Activated B cell treated with CpG ODN at 0.5 μM for 24 hours (primary cell): ENCODE results near the gene TMEM182. TPM values are rescaled to one million over a fixed set of nuclear protein-coding genes. Genes with fewer than 3 reads are reported as not detected.

Experiments
- ATAC-seq: fragments of 200-7000 bp; cut with Tn5 transposase; one replicate; pipeline ENCODE4 v1.10.0; 2021; ENCODE audit warnings: low read depth, mild to moderate bottlenecking, moderate library complexity
- CTCF ChIA-PET: fragments of 350-600 bp; sonication (Branson Sonifier 250); formaldehyde crosslinking; loops from one replicate; lab custom pipeline; 2021; ENCODE audit warnings: antibody characterized with exemption; lab: Charles Lee
- POLR2A ChIA-PET: fragments of 350-600 bp; sonication (Branson Sonifier 250); formaldehyde crosslinking; loops from one replicate; lab custom pipeline; 2021; ENCODE audit warnings: antibody characterized with exemption; lab: Charles Lee
- DNase-seq: peaks from one replicate; pipeline ENCODE4 v3.0.0; 2022
- H3K27ac Mint-ChIP-seq: one replicate; pipeline ENCODE4 v1.8.0; 2020; ENCODE audit warnings: mixed read lengths
- H3K27me3 Mint-ChIP-seq: one replicate; pipeline ENCODE4 v1.8.0; 2021; ENCODE audit warnings: mixed read lengths
- H3K36me3 Mint-ChIP-seq: one replicate; pipeline ENCODE4 v1.8.0; 2021; ENCODE audit warnings: low read depth, mixed read lengths
- H3K4me1 Mint-ChIP-seq: one replicate; pipeline ENCODE4 v1.8.0; 2021; ENCODE audit warnings: mixed read lengths
- H3K4me3 Mint-ChIP-seq: one replicate; pipeline ENCODE4 v1.8.0; 2020; ENCODE audit warnings: mild to moderate bottlenecking, mixed read lengths
- H3K9me3 Mint-ChIP-seq: one replicate; pipeline ENCODE4 v1.8.0; 2020; ENCODE audit warnings: mixed read lengths
- CTCF ChIP-seq: fragments of 200-600 bp; IDR thresholded peaks from one replicate; pipeline ENCODE4 v1.8.0; 2022; ENCODE audit warnings: antibody characterized with exemption, mild to moderate bottlenecking
- intact Hi-C: fragments of 100-400 bp; cut with micrococcal nuclease; formaldehyde crosslinking; loops from one replicate; pipeline ENCODE4 v1.15.1; 2024
- total RNA-seq: library from RNA; stranded (reverse); gene quantifications from 2 replicates; pipeline ENCODE4 v1.2.3, GENCODE V29; 2022

Gene TMEM182
- total RNA-seq, 1 donor from 2014 or later = 3.1 TPM

- ChIA-PET POLR2A (no interaction called here), CTCF (no interaction called here)
- Mint-ChIP-seq H3K4me1 (no peaks in the 10 kb centered on the region), H3K27me3 (no peaks in the 10 kb centered on the region), H3K36me3 (peaks cover 13% of the 10 kb centered on the region), H3K27ac (no peak overlapping the region), H3K4me3 (no peak overlapping the region), H3K9me3 (no peaks in the 10 kb centered on the region)
- ATAC-seq (no peak), DNase-seq (no peak)
- intact Hi-C loops = no loop called here
- TF ChIP-seq CTCF = no peak
Measured at GRCh38 chr2:102815285-102815684, 53.5 kb downstream of the TMEM182 start.

- Mint-ChIP-seq H3K27me3 (no peaks in the 10 kb centered on the region), H3K9me3 (no peaks in the 10 kb centered on the region), H3K4me3 (no peak overlapping the region), H3K27ac (no peak overlapping the region), H3K36me3 (no peaks in the 10 kb centered on the region), H3K4me1 (no peaks in the 10 kb centered on the region)
- DNase-seq (no peak), ATAC-seq (no peak)
- intact Hi-C loops = no loop called here
- no peak for TF ChIP-seq CTCF
- CTCF ChIA-PET = interaction anchor here (1.2 kb wide), 1 partner anchor 14 kb away, joined by 4 read pairs; no protein-coding TSS in a partner anchor
- POLR2A ChIA-PET = no interaction called here
Measured at GRCh38 chr2:102826904-102827303, 65.1 kb downstream of the TMEM182 start.

DNA sequence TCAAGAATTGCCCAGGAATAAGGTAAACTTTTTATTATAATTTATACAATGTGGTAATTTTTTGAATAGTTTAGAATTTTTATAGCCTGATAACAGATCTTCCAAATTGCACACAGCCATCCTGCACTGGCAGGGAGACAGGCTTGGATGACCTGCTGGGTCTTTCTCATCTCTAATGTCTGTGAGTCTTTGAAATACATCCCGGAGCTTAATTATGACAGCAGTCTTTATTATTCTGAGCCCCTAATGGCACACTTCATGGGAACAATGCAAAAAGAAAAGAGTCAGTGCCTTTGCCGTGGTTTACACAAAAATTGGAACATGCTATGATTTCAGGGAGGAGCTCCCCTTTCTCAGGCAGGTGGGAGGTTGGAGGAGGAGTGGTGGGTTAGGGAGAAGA, 71.0 kb downstream of the TMEM182 start:
- POLR2A ChIA-PET = no interaction called here
- H3K36me3 Mint-ChIP-seq = no peaks in the 10 kb centered on the region
- H3K27ac Mint-ChIP-seq = no peak overlapping the region
- no peaks in the 10 kb centered on the region for H3K4me1 Mint-ChIP-seq
- no peaks in the 10 kb centered on the region for H3K9me3 Mint-ChIP-seq
- ATAC-seq = no peak
- no peak overlapping the region for H3K4me3 Mint-ChIP-seq
- CTCF ChIA-PET = interaction anchor here (1.4 kb wide), 1 partner anchor 9 kb away, joined by 3 read pairs; no protein-coding TSS in a partner anchor
- no peak for DNase-seq
- no peak for TF ChIP-seq CTCF
- intact Hi-C loops = no loop called here
- H3K27me3 Mint-ChIP-seq = no peaks in the 10 kb centered on the region

DNA sequence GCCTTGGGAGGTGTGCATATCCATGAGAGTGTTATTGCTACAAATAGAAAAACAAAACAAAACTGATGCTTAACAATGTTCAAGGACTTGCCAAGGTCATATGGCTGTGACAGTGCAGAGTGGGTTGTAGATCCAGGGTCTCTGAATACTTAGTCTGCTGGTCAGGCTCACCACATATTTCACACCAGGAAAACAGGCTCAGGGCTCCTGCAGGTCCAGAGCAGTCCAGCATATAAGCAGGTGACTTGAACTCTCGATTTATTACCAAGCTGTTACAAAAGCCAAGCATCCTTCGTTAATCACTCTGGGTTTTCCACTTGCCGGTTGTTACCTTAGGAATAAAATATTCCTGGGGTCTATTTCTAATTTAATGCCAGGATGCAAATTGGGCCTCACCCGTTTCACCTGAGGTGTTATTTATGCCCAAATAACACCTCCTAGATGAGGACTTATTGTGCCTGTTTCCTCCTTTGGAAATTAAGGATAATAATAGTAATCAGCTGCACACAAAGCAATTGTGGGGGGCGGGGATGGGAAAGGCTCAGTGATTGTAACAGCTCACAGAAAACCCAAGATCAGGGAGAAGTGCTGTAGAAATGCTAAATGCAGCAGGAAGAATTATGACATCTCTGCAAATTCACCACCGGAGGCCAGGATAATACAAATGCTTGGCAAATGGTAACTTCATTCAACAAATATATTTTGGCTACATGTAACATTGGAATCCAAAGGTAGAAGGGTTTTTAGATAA, 72.9 kb downstream of the TMEM182 start:
- DNase-seq (no peak), ATAC-seq (no peak)
- Mint-ChIP-seq H3K4me1 (peaks cover under 1% of the 10 kb centered on the region), H3K27me3 (no peaks in the 10 kb centered on the region), H3K4me3 (no peak overlapping the region), H3K27ac (no peak overlapping the region), H3K36me3 (no peaks in the 10 kb centered on the region), H3K9me3 (no peaks in the 10 kb centered on the region)
- intact Hi-C loops = no loop called here
- TF ChIP-seq CTCF = no peak
- ChIA-PET CTCF (no interaction called here), POLR2A (no interaction called here)

- TF ChIP-seq CTCF = no peak
- ATAC-seq (no peak), DNase-seq (no peak)
- H3K36me3 Mint-ChIP-seq = no peaks in the 10 kb centered on the region
- no peaks in the 10 kb centered on the region for H3K27me3 Mint-ChIP-seq
- POLR2A ChIA-PET = interaction anchor here (1.0 kb wide), 1 partner anchor 101 kb away, joined by 3 read pairs; a partner anchor contains a TSS
- H3K4me3 Mint-ChIP-seq = no peak overlapping the region
- H3K9me3 Mint-ChIP-seq = no peaks in the 10 kb centered on the region
- intact Hi-C loops = no loop called here
- CTCF ChIA-PET = no interaction called here
- H3K27ac Mint-ChIP-seq = no peak overlapping the region
- H3K4me1 Mint-ChIP-seq = peaks cover 2% of the 10 kb centered on the region
Measured at GRCh38 chr2:102837626-102838198, 75.9 kb downstream of the TMEM182 start.
